Spinal cord (tissue), 10 donors: ENCODE measurements around the gene SESN1. TPM values are rescaled to one million over a fixed set of nuclear protein-coding genes. Genes with fewer than 3 reads are reported as not detected.

Experiments
- DNase-seq, 6 donors: peaks; one replicate each; pipeline versions ENCODE4 v3.0.0 to v3.0.0-alpha.2; 2013 to 2015; ENCODE audit warnings: low spot score in 6 of 6, low read depth in 4 of 6
- H3K27ac ChIP-seq: one replicate; pipeline ENCODE4 v1.5.1; 2013; ENCODE audit warnings: low read depth, low read length, control low read depth
- H3K27me3 ChIP-seq: one replicate; pipeline ENCODE4 v1.6.1; 2013; ENCODE audit warnings: low read length; ENCODE audit not compliant: control insufficient read depth, insufficient read depth
- H3K36me3 ChIP-seq: one replicate; pipeline ENCODE4 v1.6.1; 2013; ENCODE audit warnings: low read length; ENCODE audit not compliant: control insufficient read depth, insufficient read depth
- H3K4me1 ChIP-seq: one replicate; pipeline ENCODE4 v1.6.1; 2013; ENCODE audit warnings: low read length; ENCODE audit not compliant: control insufficient read depth, insufficient read depth
- H3K4me3 ChIP-seq: one replicate; pipeline ENCODE4 v1.5.1; 2013; ENCODE audit warnings: low read depth, low read length, control low read depth
- H3K9me3 ChIP-seq: one replicate; pipeline ENCODE4 v1.6.1; 2013; ENCODE audit warnings: low read length; ENCODE audit not compliant: control insufficient read depth, insufficient read depth
- WGBS: methylation state at CpG from one replicate; pipeline ENCODE4 v1.1.5; 2013; ENCODE audit warnings: missing lambda C conversion rate; ENCODE audit not compliant: insufficient coverage; 5-methylcytosine and 5-hydroxymethylcytosine counted together
- polyA plus RNA-seq, 2 donors: library from polyadenylated mRNA; unstranded; fragments of 120-200 nt; gene quantifications; one replicate each; pipeline ENCODE4 v1.2.1, GENCODE V29; 2013; ENCODE audit not compliant: insufficient read length in 2 of 2
- total RNA-seq, 2 donors: library from RNA; depleted of rRNA in 1 of 2; stranded (reverse); fragments of 120-200 nt in 1 of 2; fragments of >200 nt in 1 of 2; gene quantifications; one replicate each; pipeline versions ENCODE4 v1.2.3 to v1.2.4, GENCODE V29; 2013 to 2014
- donor health status: healthy.

Gene SESN1
- total and polyA plus RNA-seq, 4 donors, result 25.3 to 68.6 (median 43.4) TPM

- Histone ChIP-seq H3K4me1 (no peaks in the 10 kb centered on the region), H3K9me3 (no peaks in the 10 kb centered on the region), H3K27ac (no peak overlapping the region), H3K36me3 (peaks cover 3% of the 10 kb centered on the region), H3K27me3 (no peaks in the 10 kb centered on the region), H3K4me3 (no peak overlapping the region)
- DNase-seq, result no peak
- WGBS, result 92% methylated on average over 13 of the region's 14 CpGs
Measured at GRCh38 chr6:108961077-108961476, 133.6 kb downstream of the SESN1 start.

- Histone ChIP-seq H3K4me3 (no peak overlapping the region), H3K4me1 (no peaks in the 10 kb centered on the region), H3K27me3 (no peaks in the 10 kb centered on the region), H3K27ac (no peak overlapping the region), H3K9me3 (no peaks in the 10 kb centered on the region), H3K36me3 (peaks cover 3% of the 10 kb centered on the region)
- DNase-seq, result no peak
- WGBS, result 96% methylated on average over 7 of the region's 7 CpGs
Measured at GRCh38 chr6:108960601-108961000, 134.0 kb downstream of the SESN1 start.

GRCh38 chr6:108959972-108960582 is 134.6 kb downstream of the SESN1 start:
- Histone ChIP-seq H3K4me1 (no peaks in the 10 kb centered on the region), H3K9me3 (no peaks in the 10 kb centered on the region), H3K4me3 (no peak overlapping the region), H3K27me3 (no peaks in the 10 kb centered on the region), H3K36me3 (peaks cover 5% of the 10 kb centered on the region), H3K27ac (no peak overlapping the region)
- 84% methylated on average over 8 of the region's 10 CpGs for WGBS
- DNase-seq, result no peak

GRCh38 chr6:108958900-108959770 is 135.5 kb downstream of the SESN1 start:
- Histone ChIP-seq H3K9me3 (no peaks in the 10 kb centered on the region), H3K4me3 (no peak overlapping the region)

GRCh38 chr6:108957221-108957620 is 137.4 kb downstream of the SESN1 start:
- Histone ChIP-seq H3K36me3 (peaks cover 7% of the 10 kb centered on the region), H3K27me3 (no peaks in the 10 kb centered on the region), H3K4me3 (no peak overlapping the region), H3K9me3 (no peaks in the 10 kb centered on the region), H3K4me1 (no peaks in the 10 kb centered on the region), H3K27ac (no peak overlapping the region)
- DNase-seq, result no peak
- 76% methylated on average over 4 of the region's 4 CpGs for WGBS

More at GRCh38 chr6:108958900-108959770, 135.5 kb downstream of the SESN1 start:
- Histone ChIP-seq H3K4me1 (no peaks in the 10 kb centered on the region), H3K27ac (no peak overlapping the region), H3K36me3 (peaks cover 3% of the 10 kb centered on the region), H3K27me3 (no peaks in the 10 kb centered on the region)
- 88% methylated on average over 3 of the region's 10 CpGs for WGBS
- no peak for DNase-seq

GRCh38 chr6:108955329-108955949 is 139.2 kb downstream of the SESN1 start:
- no peak for DNase-seq
- Histone ChIP-seq H3K4me3 (no peak overlapping the region), H3K4me1 (no peaks in the 10 kb centered on the region), H3K9me3 (no peaks in the 10 kb centered on the region), H3K27ac (no peak overlapping the region), H3K27me3 (no peaks in the 10 kb centered on the region), H3K36me3 (peaks cover 10% of the 10 kb centered on the region)
- 92% methylated on average over 15 of the region's 15 CpGs for WGBS

- H3K4me1 ChIP-seq, result no peaks in the 10 kb centered on the region
- H3K27me3 ChIP-seq, result no peaks in the 10 kb centered on the region
- no peaks in the 10 kb centered on the region for H3K9me3 ChIP-seq
- H3K36me3 ChIP-seq, result peaks cover 10% of the 10 kb centered on the region
- no peak overlapping the region for H3K27ac ChIP-seq
- DNase-seq, result no peak
- no peak overlapping the region for H3K4me3 ChIP-seq
Measured at GRCh38 chr6:108953681-108954080, 141.0 kb downstream of the SESN1 start.

GRCh38 chr6:108952776-108953486 is 141.7 kb downstream of the SESN1 start:
- no peak overlapping the region for H3K4me3 ChIP-seq
- DNase-seq, result no peak
- no peaks in the 10 kb centered on the region for H3K27me3 ChIP-seq
- no peak overlapping the region for H3K27ac ChIP-seq
- H3K36me3 ChIP-seq, result peaks cover 10% of the 10 kb centered on the region
- H3K4me1 ChIP-seq, result peaks cover 3% of the 10 kb centered on the region
- no peaks in the 10 kb centered on the region for H3K9me3 ChIP-seq
- WGBS, result 78% methylated on average over 21 of the region's 27 CpGs

- Histone ChIP-seq H3K36me3 (peaks cover 10% of the 10 kb centered on the region), H3K27ac (no peak overlapping the region), H3K9me3 (no peaks in the 10 kb centered on the region), H3K4me1 (peaks cover 8% of the 10 kb centered on the region), H3K4me3 (no peak overlapping the region), H3K27me3 (no peaks in the 10 kb centered on the region)
- no peak for DNase-seq
- 82% methylated on average over 12 of the region's 16 CpGs for WGBS
Measured at GRCh38 chr6:108951351-108951953, 143.2 kb downstream of the SESN1 start.
